Umbilical cord (tissue), 2 donors: ENCODE results near the gene IFNGR2. TPM values are rescaled to one million over a fixed set of nuclear protein-coding genes. Genes with fewer than 3 reads are reported as not detected.

Experiments used
- DNase-seq: peaks from one replicate; pipeline ENCODE4 v3.0.0-alpha.2; 2015; ENCODE audit warnings: low spot score
- total RNA-seq: library from RNA; depleted of rRNA; stranded (reverse); fragments of >200 nt; gene quantifications from one replicate; pipeline ENCODE4 v1.2.3, GENCODE V29; 2014; ENCODE audit warnings: low replicate concordance; ENCODE audit not compliant: insufficient read depth

The IFNGR2 gene
- 85.2 TPM for total RNA-seq

- DNase-seq: peak; percentile 51
Measured at GRCh38 chr21:33403128-33403785, at the start of gene IFNGR2. IFNGR2 (plus strand) TSS chr21:33403413; CDS start chr21:33403544, 131 bp downstream.

- DNase-seq: no peak
Measured at GRCh38 chr21:33355355-33355754, 47.9 kb upstream of the IFNGR2 start.

- DNase-seq: no peak
Measured at GRCh38 chr21:33355996-33356395, 47.2 kb upstream of the IFNGR2 start.

GRCh38 chr21:33357177-33357576, 46.0 kb upstream of the IFNGR2 start:
- no peak for DNase-seq

GRCh38 chr21:33359446-33359845, 43.8 kb upstream of the IFNGR2 start:
- no peak for DNase-seq

GRCh38 chr21:33360281-33360680, 42.9 kb upstream of the IFNGR2 start:
- DNase-seq: peak; percentile 51

- DNase-seq: peak; percentile 59
Measured at GRCh38 chr21:33360881-33361602, 42.2 kb upstream of the IFNGR2 start.

- DNase-seq: peak; percentile 29
Measured at GRCh38 chr21:33362044-33362555, 41.1 kb upstream of the IFNGR2 start.

GRCh38 chr21:33363911-33364609, 39.2 kb upstream of the IFNGR2 start:
- peak; percentile 27 for DNase-seq

GRCh38 chr21:33364830-33365229, 38.4 kb upstream of the IFNGR2 start:
- DNase-seq: no peak

- DNase-seq: no peak
Measured at GRCh38 chr21:33367309-33367973, 35.8 kb upstream of the IFNGR2 start.

- no peak for DNase-seq
Measured at GRCh38 chr21:33368124-33368523, 35.1 kb upstream of the IFNGR2 start.

- no peak for DNase-seq
Measured at GRCh38 chr21:33368576-33368975, 34.6 kb upstream of the IFNGR2 start.

GRCh38 chr21:33369586-33369985, 33.6 kb upstream of the IFNGR2 start:
- DNase-seq: no peak

GRCh38 chr21:33370305-33370704, 32.9 kb upstream of the IFNGR2 start:
- DNase-seq: no peak

GRCh38 chr21:33371366-33371765, 31.8 kb upstream of the IFNGR2 start:
- no peak for DNase-seq

- no peak for DNase-seq
Measured at GRCh38 chr21:33372582-33372981, 30.6 kb upstream of the IFNGR2 start.

GRCh38 chr21:33373451-33373850, 29.8 kb upstream of the IFNGR2 start:
- DNase-seq: no peak

- DNase-seq: no peak
Measured at GRCh38 chr21:33374080-33374449, 29.1 kb upstream of the IFNGR2 start.

GRCh38 chr21:33374450-33375096, 28.6 kb upstream of the IFNGR2 start:
- DNase-seq: peak; percentile 36

- no peak for DNase-seq
Measured at GRCh38 chr21:33375101-33375644, 28.0 kb upstream of the IFNGR2 start.
